HL-60 (cell line): ENCODE measurements around the gene FAM24B.

Experiments
- GABPA ChIP-seq: IDR thresholded peaks from 2 replicates; pipeline ENCODE4 v1.6.1; 2012; ENCODE audit warnings: low read depth
- POLR2AphosphoS5 ChIP-seq: IDR thresholded peaks from 2 replicates; pipeline ENCODE4 v1.6.1; 2012; ENCODE audit warnings: low read depth
- SPI1 ChIP-seq: IDR thresholded peaks from 2 replicates; pipeline ENCODE4 v1.6.1; 2012; ENCODE audit warnings: low read depth, mild to moderate bottlenecking, borderline replicate concordance
- TF ChIP-seq, protein P1 (sequence below): IDR thresholded peaks from one replicate; pipeline ENCODE4 v1.5.1; 2011; ENCODE audit warnings: low read length, control low read depth, inconsistent platforms; ENCODE audit not compliant: insufficient read depth
- TF ChIP-seq, protein P2 (sequence below): IDR thresholded peaks from 2 replicates; pipeline ENCODE4 v1.6.1; 2012; ENCODE audit warnings: low read depth; ENCODE audit not compliant: insufficient replicate concordance

DNA sequence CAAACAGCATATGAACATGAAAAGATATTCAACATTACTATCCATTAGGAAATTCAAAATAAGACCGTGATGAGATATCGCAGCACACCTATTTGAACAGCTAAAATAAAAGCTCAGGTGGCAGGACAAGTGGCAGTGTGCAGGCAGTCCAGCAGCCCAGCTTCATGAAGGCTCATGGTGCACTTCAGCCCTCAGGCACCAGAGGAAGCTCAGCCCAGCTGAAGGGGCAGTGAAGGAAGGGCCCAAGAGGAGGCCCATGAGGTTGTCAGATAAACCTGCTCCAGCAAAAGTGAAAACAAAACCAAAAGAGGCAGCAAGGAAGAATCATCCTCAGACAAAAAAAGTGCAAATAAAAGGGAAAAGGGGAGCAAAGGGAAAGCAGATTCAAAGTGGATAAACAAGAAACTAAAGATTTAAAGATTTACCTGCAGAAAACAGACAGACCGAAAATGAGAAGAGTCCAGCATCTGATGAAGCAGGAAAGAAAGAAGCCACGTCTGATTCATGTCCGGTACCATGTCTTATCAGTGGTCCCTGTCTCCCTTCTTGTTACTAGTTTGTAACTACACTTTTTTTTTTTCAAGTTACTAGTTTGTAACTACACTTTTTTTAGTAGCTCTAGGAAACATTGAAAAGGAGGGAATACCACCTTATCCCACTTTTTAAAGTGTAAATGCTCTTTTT is 15.0 kb upstream of the FAM24B start:
- TF ChIP-seq, protein P1, sequence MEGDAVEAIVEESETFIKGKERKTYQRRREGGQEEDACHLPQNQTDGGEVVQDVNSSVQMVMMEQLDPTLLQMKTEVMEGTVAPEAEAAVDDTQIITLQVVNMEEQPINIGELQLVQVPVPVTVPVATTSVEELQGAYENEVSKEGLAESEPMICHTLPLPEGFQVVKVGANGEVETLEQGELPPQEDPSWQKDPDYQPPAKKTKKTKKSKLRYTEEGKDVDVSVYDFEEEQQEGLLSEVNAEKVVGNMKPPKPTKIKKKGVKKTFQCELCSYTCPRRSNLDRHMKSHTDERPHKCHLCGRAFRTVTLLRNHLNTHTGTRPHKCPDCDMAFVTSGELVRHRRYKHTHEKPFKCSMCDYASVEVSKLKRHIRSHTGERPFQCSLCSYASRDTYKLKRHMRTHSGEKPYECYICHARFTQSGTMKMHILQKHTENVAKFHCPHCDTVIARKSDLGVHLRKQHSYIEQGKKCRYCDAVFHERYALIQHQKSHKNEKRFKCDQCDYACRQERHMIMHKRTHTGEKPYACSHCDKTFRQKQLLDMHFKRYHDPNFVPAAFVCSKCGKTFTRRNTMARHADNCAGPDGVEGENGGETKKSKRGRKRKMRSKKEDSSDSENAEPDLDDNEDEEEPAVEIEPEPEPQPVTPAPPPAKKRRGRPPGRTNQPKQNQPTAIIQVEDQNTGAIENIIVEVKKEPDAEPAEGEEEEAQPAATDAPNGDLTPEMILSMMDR: no peak
- TF ChIP-seq POLR2AphosphoS5 (no peak), SPI1 (no peak), GABPA (no peak)
- TF ChIP-seq, protein P2, sequence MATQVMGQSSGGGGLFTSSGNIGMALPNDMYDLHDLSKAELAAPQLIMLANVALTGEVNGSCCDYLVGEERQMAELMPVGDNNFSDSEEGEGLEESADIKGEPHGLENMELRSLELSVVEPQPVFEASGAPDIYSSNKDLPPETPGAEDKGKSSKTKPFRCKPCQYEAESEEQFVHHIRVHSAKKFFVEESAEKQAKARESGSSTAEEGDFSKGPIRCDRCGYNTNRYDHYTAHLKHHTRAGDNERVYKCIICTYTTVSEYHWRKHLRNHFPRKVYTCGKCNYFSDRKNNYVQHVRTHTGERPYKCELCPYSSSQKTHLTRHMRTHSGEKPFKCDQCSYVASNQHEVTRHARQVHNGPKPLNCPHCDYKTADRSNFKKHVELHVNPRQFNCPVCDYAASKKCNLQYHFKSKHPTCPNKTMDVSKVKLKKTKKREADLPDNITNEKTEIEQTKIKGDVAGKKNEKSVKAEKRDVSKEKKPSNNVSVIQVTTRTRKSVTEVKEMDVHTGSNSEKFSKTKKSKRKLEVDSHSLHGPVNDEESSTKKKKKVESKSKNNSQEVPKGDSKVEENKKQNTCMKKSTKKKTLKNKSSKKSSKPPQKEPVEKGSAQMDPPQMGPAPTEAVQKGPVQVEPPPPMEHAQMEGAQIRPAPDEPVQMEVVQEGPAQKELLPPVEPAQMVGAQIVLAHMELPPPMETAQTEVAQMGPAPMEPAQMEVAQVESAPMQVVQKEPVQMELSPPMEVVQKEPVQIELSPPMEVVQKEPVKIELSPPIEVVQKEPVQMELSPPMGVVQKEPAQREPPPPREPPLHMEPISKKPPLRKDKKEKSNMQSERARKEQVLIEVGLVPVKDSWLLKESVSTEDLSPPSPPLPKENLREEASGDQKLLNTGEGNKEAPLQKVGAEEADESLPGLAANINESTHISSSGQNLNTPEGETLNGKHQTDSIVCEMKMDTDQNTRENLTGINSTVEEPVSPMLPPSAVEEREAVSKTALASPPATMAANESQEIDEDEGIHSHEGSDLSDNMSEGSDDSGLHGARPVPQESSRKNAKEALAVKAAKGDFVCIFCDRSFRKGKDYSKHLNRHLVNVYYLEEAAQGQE: no peak
